Testis (tissue), 3 donors: Measurements from ENCODE around the gene ZDHHC7. TPM values are rescaled to one million over a fixed set of nuclear protein-coding genes. Genes with fewer than 3 reads are reported as not detected.

ENCODE experiments used
- DNase-seq: peaks from one replicate; pipeline ENCODE4 v3.0.0-alpha.2; 2019
- H3K27ac ChIP-seq, 2 donors: fragments of 200-600 bp; sonication (generic); one replicate each; pipeline ENCODE4 v1.5.1; 2019
- H3K27me3 ChIP-seq: fragments of 200-600 bp; sonication (generic); one replicate; pipeline ENCODE4 v1.5.1; 2019
- H3K36me3 ChIP-seq: fragments of 200-600 bp; sonication (generic); one replicate; pipeline ENCODE4 v1.5.1; 2017; ENCODE audit warnings: low read depth; ENCODE audit errors: missing control alignments
- H3K4me1 ChIP-seq: fragments of 200-600 bp; sonication (generic); one replicate; pipeline ENCODE4 v1.5.1; 2019
- H3K4me3 ChIP-seq, 2 donors: fragments of 200-600 bp; sonication (generic); one replicate each; pipeline ENCODE4 v1.5.1; 2017 to 2019
- H3K9me3 ChIP-seq: fragments of 200-600 bp; sonication (generic); one replicate; pipeline ENCODE4 v1.5.1; 2017
- POLR2A ChIP-seq: fragments of 450-650 bp; IDR thresholded peaks from one replicate; pipeline ENCODE4 v1.6.1; 2017; ENCODE audit warnings: antibody characterized with exemption, mild to moderate bottlenecking, moderate library complexity
- WGBS, 2 donors: methylation state at CpG; one replicate each; pipeline ENCODE4 v1.1.5; 2018; 5-methylcytosine and 5-hydroxymethylcytosine counted together
- intact Hi-C: fragments of 100-400 bp; cut with DNase I; formaldehyde crosslinking; loops from one replicate; pipeline ENCODE4 v1.15.1; 2023; ENCODE audit warnings: low total_unique reads
- polyA plus RNA-seq: library from polyadenylated mRNA; stranded (reverse); fragments of 350-450 nt; fragmentation: Illumina TruSeq; extraction: RNeasy Lipid Tissue Mini Kit (QIAGEN cat#74804); gene quantifications from one replicate; pipeline ENCODE4 v1.2.3, GENCODE V29; 2014; ENCODE audit warnings: low read depth, low replicate concordance; ENCODE audit not compliant: insufficient read depth
- total RNA-seq, 2 donors: library from RNA; depleted of rRNA; stranded (reverse); fragments of >200 nt; gene quantifications; one replicate each; pipeline ENCODE4 v1.2.3, GENCODE V29; 2016
- TF ChIP-seq, protein P1 (sequence below), 3 experiments: fragments of 450-650 bp in 2 of 3; fragments of 200-600 bp in 1 of 3; sonication (generic) in 1 of 3; IDR thresholded peaks; one replicate each; pipeline ENCODE4 v1.5.1; 2016 to 2019; ENCODE audit warnings: antibody characterized with exemption in 3 of 3, mild to moderate bottlenecking in 2 of 3, moderate library complexity in 1 of 3

Gene ZDHHC7
- total and polyA plus RNA-seq, 3 donors from 2014 or later = 29.4 to 42.7 (median 35.0) TPM

- Histone ChIP-seq H3K27me3 (no peaks in the 10 kb centered on the region), H3K9me3 (no peaks in the 10 kb centered on the region), H3K4me1 (no peaks in the 10 kb centered on the region), H3K36me3 (no peaks in the 10 kb centered on the region), H3K4me3 (no peak overlapping the region), H3K27ac (no peak overlapping the region)
- TF ChIP-seq, protein P1, sequence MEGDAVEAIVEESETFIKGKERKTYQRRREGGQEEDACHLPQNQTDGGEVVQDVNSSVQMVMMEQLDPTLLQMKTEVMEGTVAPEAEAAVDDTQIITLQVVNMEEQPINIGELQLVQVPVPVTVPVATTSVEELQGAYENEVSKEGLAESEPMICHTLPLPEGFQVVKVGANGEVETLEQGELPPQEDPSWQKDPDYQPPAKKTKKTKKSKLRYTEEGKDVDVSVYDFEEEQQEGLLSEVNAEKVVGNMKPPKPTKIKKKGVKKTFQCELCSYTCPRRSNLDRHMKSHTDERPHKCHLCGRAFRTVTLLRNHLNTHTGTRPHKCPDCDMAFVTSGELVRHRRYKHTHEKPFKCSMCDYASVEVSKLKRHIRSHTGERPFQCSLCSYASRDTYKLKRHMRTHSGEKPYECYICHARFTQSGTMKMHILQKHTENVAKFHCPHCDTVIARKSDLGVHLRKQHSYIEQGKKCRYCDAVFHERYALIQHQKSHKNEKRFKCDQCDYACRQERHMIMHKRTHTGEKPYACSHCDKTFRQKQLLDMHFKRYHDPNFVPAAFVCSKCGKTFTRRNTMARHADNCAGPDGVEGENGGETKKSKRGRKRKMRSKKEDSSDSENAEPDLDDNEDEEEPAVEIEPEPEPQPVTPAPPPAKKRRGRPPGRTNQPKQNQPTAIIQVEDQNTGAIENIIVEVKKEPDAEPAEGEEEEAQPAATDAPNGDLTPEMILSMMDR (IDR thresholded peaks at IDR 0.05) = no peak
- TF ChIP-seq POLR2A = no peak
- whole genome bisulfite sequencing, 2 donors = 70 to 75% methylated on average over 40 to 43 of the region's 43 CpGs
- intact Hi-C loops = no loop called here
- no peak for DNase-seq
These were observed 45.6 kb downstream of the ZDHHC7 start for GRCh38 chr16:84965428-84966415.

- no peak overlapping the region for H3K27ac ChIP-seq
- H3K9me3 ChIP-seq = no peaks in the 10 kb centered on the region
- H3K4me1 ChIP-seq = no peaks in the 10 kb centered on the region
- no peaks in the 10 kb centered on the region for H3K36me3 ChIP-seq
- 91% methylated on average over 17 to 19 of the region's 19 CpGs for WGBS, 2 donors
- no peak overlapping the region for H3K4me3 ChIP-seq
- H3K27me3 ChIP-seq = no peaks in the 10 kb centered on the region
- no peak for DNase-seq
- TF ChIP-seq, protein P1 (IDR thresholded peaks at IDR 0.05) = no peak
- TF ChIP-seq POLR2A = no peak
- intact Hi-C loops = no loop called here
These were observed 46.8 kb downstream of the ZDHHC7 start for GRCh38 chr16:84964386-84965128.

DNA sequence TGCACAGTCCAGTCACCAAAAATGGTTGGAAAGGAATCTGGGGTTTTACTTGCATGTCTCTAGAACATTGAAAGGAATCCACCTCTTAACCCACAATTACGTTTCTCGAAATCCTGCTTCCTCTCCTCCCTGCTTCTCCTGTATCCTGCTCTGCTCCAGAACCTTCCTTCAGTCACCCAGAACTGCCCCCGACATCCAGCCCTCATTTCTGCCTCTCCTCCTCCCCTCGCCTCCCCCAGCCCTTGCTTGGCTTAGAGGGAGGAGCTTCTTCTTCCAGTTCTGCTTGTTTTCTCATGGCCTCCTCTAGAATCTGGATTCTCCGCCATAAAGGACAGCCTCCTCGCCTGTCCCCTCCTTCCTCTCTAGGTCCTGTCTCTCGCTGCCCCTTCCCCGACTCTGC lies 48.3 kb downstream of the ZDHHC7 start:
- TF ChIP-seq, protein P1 (IDR thresholded peaks at IDR 0.05) = no peak
- no peak for TF ChIP-seq POLR2A
- 65 to 67% methylated on average over 8 of the region's 8 CpGs for WGBS, 2 donors
- intact Hi-C loops = no loop called here

GRCh38 chr16:84960942-84961341 lies 50.4 kb downstream of the ZDHHC7 start:
- intact Hi-C loops = no loop called here
- WGBS, 2 donors = 68 to 73% methylated on average over 4 of the region's 4 CpGs

More for the DNA sequence above, 48.3 kb downstream of the ZDHHC7 start:
- H3K36me3 ChIP-seq = no peaks in the 10 kb centered on the region
- no peak overlapping the region for H3K27ac ChIP-seq
- no peaks in the 10 kb centered on the region for H3K27me3 ChIP-seq
- no peaks in the 10 kb centered on the region for H3K4me1 ChIP-seq
- H3K4me3 ChIP-seq = no peak overlapping the region
- no peak for DNase-seq
- no peaks in the 10 kb centered on the region for H3K9me3 ChIP-seq

More at GRCh38 chr16:84960942-84961341, 50.4 kb downstream of the ZDHHC7 start:
- Histone ChIP-seq H3K4me1 (no peaks in the 10 kb centered on the region), H3K36me3 (no peaks in the 10 kb centered on the region), H3K9me3 (no peaks in the 10 kb centered on the region), H3K27me3 (no peaks in the 10 kb centered on the region), H3K4me3 (no peak overlapping the region), H3K27ac (no peak overlapping the region)
- TF ChIP-seq, protein P1 (IDR thresholded peaks at IDR 0.05) = no peak
- TF ChIP-seq POLR2A = no peak
- DNase-seq = no peak
